GM18520 (cell line): ENCODE results near the gene SLC9A1.

Experiments used
- ATAC-seq: cut with Tn5 transposase; IDR thresholded peaks from one replicate; pipeline ENCODE4 v1.9.1; 2021; ENCODE audit not compliant: unreplicated experiment

Gene SLC9A1

GRCh38 chr1:27152004-27152828 is 2.7 kb downstream of the SLC9A1 start:
- ATAC-seq = no peak

DNA sequence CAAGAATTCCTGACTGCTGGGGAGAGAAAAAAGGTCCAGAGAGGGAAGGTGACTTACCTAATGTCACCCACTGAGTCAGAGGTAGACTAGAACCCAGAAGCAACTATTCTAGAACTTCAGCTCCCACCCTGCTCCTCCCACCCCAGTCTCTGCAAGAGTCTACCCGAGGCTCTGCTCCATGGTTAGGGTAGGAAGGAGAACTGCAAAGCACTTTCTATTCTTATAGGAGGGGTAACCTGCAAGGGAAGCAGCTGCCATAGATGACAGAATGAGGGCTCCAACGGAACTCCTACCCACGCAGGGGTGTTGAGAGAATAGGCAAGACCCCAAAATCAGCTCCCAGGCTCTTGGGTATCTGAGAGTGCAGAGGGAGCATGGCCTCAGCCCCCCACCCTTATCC is 4.3 kb downstream of the SLC9A1 start:
- no peak for ATAC-seq

- no peak for ATAC-seq
These were observed 4.7 kb downstream of the SLC9A1 start for GRCh38 chr1:27150183-27150582.

GRCh38 chr1:27149762-27150113 is 5.2 kb downstream of the SLC9A1 start:
- ATAC-seq = no peak

- no peak for ATAC-seq
These were observed 5.7 kb downstream of the SLC9A1 start for GRCh38 chr1:27149084-27149761.

DNA sequence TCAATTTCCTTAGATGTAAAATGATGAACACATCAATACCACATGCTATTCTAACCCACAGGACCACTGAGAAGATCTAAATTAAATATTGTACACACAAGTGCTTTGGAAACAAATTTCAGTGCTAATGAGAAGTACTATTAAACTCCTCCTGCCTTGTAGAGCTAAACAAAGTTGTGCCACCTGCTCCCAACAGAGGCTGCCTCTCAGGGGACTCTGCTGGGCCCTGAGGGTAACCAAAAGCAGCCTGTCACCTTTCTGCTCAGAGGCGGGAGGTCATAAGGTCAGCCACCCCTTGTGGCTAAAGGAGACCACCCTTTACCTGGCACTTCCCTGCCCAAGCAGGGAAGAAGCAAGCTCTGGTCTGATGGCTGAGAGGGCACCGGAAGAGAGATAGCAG is 6.3 kb downstream of the SLC9A1 start:
- no peak for ATAC-seq

DNA sequence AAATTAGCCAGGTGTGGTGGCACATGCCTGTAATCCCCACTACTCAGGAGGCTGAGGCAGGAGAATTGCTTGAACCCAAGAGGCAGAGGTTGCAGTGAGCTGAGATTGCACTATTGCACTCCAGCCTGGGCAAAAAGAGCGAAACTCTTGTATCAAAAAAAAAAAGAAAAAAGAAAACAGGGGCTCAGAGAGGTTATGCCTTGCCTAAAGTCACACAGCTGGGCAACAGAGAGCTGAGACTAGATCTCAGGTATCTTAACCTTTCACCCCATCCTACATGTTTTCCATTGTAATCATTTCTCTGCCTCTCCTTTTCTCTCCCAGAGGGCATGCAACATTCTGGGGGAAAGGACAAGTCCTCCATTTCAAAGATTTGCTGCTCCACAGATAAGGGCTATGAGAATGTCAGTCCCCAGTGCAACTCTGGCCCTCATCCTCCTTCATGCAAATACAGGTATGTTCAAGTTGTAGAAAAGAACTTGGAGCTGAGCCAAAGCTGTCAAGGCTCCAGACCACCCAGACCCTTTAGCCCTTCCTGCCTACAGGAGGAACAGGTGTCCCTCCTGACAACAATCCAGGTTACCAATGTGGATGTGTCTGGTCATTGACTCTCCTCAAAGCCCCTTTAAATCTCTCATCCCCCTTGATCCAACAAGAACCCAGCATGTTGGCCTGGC is 6.9 kb downstream of the SLC9A1 start:
- ATAC-seq = no peak

DNA sequence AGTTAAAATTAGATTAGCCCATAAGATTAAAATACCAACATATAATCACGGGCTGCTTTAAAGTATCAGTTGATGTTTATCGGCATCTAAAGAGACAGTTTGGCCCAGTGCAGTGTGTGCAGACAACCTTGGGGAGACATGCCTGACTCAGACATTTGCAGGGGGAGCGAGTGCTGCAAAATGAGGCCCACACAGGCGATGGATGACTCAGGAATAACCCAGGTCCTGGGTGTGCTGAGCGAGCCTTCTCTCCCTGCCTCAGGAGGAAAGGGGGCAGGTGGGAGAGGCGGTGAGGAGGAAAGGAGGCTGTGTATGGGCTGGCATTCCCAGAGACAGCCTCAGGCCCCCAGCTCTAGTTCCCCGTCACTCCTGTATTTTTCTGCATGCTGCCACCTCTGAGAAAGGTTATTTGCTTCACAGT is 9.0 kb downstream of the SLC9A1 start:
- ATAC-seq = no peak

DNA sequence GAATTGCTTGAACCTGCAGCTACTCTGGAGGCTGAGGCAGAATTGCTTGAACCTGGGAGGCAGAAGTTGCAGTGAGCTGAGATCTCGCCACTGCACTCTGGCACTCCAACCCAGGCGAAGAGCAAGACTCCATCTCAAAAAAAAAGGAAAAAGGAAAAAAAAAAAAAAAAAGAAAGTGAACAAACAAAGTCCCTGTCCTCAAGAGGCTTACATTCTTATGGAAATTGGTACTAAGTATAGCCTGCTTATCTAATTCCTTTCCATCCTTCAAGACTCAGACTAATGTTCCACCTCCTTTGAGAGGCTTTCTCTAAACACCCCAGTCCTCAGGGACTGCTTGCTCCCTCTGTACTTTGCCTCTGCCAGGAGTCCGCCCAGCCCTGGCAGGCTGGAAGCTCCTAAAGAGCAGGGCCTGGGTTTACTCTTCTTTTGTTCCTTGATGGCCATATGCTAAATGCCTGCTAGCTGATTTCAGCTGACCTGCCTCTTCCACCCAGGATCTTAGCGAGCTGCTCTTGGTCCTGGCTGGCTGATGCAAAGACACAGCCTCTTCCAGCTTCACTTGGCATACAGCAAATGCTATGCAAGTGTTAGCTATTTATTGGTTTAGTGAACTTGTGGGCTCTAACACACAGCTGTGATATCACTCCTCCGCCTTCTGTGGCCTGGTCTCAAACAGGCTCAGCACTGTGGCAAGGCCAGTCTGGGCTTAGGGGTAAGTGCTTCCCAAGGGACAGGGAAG is 9.8 kb downstream of the SLC9A1 start:
- ATAC-seq = no peak

DNA sequence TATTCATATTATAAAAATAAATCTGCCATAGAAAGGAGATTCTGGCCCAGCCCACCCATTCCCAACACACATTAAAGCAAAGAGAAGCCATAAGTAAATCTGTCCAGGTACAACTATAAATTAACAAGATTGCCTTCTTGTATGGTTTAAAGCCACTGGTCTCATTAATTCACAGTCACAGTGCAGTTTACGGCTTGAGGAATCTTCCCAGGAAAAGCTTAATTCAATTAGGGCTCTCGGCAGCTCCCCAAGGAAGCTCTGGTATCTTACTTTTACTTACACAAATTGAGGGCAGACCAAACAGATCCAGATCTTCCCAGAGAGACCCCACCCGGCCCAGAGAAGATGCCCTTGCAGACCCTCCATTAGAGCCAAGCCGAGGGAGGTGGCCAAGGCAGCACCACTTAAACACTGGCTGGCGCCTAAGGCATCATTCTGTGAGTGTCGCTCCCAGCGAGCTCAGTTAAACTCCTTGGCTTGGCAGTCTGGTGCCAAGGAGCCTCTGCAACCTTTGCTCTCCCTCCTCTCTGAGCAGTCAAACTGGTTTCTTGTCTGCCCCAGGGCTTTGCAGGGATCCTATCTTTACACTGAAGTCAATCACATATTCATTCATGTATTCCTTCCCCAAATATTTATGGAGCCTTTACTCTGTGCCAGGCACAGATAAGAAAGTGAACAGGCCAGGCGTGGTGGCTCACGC is 10.7 kb downstream of the SLC9A1 start:
- ATAC-seq = no peak

- no peak for ATAC-seq
These were observed 11.5 kb downstream of the SLC9A1 start for GRCh38 chr1:27143401-27143800.

- no peak for ATAC-seq
These were observed 12.5 kb downstream of the SLC9A1 start for GRCh38 chr1:27142464-27142863.

- ATAC-seq = no peak
These were observed 13.5 kb downstream of the SLC9A1 start for GRCh38 chr1:27141266-27142003.

GRCh38 chr1:27139980-27140379 is 14.9 kb downstream of the SLC9A1 start:
- ATAC-seq = no peak

GRCh38 chr1:27138927-27139326 is 16.0 kb downstream of the SLC9A1 start:
- no peak for ATAC-seq

- no peak for ATAC-seq
These were observed 16.6 kb downstream of the SLC9A1 start for GRCh38 chr1:27138368-27138767.

DNA sequence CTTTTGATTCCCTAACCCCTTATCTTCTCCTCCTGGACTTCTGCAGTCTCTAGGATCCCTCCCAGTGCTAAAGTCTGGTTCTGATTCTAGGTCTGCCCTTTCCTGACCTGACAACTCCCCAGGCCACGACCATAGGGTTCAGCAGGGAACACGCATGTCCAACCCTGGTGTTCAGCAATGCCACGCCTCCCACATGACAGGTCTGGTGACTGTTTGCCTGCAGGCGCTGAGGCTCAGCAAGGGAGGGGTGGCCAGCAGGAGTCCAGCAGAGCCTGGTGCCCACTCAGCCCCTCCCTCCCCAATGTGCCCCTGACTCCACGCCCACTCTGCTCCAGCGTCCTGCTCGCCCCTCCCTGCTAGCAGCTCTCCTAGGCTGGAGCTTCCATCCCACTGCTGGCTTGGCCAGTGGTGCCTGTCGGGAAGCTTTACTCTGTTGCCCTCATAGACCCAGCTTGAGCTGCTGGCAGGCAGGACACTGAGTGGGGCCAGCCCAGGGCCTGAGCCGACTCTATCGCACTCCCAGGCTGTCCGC is 17.3 kb downstream of the SLC9A1 start:
- no peak for ATAC-seq

- ATAC-seq = no peak
These were observed 17.9 kb downstream of the SLC9A1 start for GRCh38 chr1:27136998-27137542.

- ATAC-seq = no peak
These were observed 18.7 kb downstream of the SLC9A1 start for GRCh38 chr1:27136236-27136551.
